Astrocyte of the cerebellum (primary cell): Measurements from ENCODE around the gene SLC25A47.

ENCODE experiments used
- DNase-seq: peaks from one replicate; pipeline ENCODE4 v3.0.0-alpha.2; 2011; ENCODE audit warnings: low read depth
- H3K4me3 ChIP-seq: 2 replicates; pipeline ENCODE4 v1.5.1; 2011; ENCODE audit warnings: mild to moderate bottlenecking, low read depth, low read length, moderate library complexity
- in situ Hi-C: cut with HindIII; loops from 2 replicates; pipeline ENCODE4 v1.10.0; 2017; ENCODE audit warnings: low sequenced_read_pairs
- TF ChIP-seq, protein P1 (sequence below): IDR thresholded peaks from 2 replicates; pipeline ENCODE4 v1.5.1; 2012; ENCODE audit warnings: low read length, low read depth, moderate library complexity, mild to moderate bottlenecking; ENCODE audit errors: missing control alignments

SLC25A47 gene

DNA sequence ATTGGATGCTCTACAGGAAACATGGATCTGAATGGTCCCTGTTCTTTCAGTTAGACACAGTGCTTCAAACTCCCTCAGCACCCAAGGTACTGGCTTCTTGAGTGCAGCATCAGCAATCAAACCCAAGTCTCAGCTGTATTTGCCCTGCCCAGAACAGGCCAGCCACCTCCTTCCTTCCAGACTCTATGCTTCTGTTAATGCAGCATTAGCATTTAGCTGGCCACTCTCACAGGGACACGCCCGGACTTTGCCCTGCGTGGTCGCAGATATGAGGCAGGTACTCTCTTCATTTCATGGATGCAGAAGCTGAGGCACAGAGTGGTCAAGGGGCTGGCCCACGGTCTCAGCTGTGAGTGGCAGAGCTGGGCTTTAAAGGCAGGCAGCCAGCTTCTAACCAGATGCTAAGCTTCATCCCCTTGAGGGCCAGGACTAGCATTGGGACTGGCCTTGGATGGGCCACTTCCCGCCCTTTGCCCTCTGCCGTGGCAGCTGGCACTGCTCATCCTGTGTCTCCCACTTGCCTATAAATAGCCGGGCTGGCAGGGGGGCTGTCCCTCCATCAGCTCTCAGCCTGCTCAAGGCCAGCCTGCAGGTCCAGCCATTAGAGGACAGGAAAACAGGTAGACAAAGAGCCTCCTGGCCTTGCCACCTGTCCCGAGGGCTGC lies 1.5 kb upstream of the SLC25A47 start:
- no peak for DNase-seq
- H3K4me3 ChIP-seq: no peak overlapping the region
- TF ChIP-seq, protein P1, sequence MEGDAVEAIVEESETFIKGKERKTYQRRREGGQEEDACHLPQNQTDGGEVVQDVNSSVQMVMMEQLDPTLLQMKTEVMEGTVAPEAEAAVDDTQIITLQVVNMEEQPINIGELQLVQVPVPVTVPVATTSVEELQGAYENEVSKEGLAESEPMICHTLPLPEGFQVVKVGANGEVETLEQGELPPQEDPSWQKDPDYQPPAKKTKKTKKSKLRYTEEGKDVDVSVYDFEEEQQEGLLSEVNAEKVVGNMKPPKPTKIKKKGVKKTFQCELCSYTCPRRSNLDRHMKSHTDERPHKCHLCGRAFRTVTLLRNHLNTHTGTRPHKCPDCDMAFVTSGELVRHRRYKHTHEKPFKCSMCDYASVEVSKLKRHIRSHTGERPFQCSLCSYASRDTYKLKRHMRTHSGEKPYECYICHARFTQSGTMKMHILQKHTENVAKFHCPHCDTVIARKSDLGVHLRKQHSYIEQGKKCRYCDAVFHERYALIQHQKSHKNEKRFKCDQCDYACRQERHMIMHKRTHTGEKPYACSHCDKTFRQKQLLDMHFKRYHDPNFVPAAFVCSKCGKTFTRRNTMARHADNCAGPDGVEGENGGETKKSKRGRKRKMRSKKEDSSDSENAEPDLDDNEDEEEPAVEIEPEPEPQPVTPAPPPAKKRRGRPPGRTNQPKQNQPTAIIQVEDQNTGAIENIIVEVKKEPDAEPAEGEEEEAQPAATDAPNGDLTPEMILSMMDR: no peak
- in situ Hi-C loops: no loop called here

DNA sequence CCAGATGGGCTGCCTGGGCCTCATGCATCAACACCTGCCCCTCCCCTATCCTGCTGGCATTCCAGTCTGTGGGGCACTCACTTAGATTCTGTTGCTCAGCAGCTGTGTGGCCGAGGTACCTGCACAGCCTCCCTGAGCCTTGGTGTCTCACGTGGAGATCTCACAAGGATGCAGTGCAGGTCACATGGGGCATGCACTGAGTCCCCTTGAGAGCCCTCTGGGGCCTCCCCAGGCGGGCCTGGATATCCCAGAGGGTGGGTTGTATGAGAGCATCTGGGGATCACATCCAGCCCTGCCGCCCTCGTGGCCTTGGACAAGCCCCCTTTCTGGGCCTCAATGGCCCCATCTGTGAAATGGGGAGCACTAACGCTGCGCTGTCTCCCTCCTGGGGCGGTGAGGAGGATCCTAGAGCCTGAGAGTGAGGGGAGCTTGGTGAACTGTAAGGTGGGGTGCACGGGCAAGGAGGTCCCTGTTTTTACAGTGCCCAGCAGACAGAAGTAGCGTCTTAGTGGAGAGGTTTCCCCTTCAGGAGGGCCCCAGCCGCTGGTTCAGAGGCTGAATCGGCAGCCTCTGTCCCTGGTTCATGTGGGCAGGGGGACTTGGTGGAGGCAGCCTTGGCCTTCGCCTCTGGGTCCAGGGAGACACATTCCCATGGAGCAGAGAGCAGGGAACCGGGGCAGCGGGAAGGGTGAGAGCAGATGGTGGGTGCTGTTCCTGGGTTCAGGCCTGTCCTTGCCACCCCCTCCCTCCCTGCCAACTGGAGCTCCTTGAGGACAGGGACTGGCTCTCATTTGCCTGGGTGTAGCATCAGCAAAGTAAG lies 791 bp upstream of the SLC25A47 start:
- H3K4me3 ChIP-seq: no peak overlapping the region
- TF ChIP-seq, protein P1: no peak
- no peak for DNase-seq
- in situ Hi-C loops: no loop called here

DNA sequence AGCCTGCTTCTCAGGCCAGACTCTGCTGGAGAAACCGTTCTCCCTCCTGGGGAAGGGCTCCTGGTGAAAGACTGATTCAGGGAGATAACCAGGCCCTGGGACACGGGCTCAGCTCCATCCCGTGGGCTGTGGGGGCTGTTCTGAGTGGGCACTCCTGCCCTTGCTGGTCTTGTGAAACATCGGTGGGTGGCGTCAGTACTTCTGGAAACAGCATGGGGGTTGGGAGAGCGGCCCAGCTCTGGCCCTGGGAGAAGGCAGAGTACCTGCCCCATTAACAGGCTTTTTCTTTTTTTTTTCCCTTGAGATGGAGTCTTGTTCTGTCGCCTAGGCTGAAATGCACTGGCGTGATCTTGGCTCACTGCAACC lies 786 bp downstream of the SLC25A47 start:
- no peak for DNase-seq
- in situ Hi-C loops: no loop called here
- TF ChIP-seq, protein P1: no peak
- no peak overlapping the region for H3K4me3 ChIP-seq

DNA sequence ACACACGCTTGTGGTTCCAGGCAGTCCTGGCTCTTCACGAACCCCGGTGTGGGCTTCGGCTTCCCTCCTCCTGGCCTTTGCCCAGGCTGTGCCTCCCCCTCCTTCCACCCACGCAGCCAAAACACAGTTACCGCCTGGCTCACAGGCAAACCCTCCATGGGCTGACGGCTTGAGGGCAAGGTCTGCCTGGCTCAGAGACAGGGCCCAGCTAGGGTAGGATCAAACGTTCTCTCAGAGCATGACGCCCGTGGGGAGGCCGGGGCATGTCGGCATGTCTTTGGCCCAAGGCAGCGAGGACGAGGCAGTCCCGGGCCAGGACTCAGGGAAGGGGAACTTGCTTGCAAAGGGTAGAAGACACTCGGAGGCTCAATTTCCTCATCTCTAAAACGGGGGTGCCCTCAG lies 2.1 kb downstream of the SLC25A47 start:
- in situ Hi-C loops: no loop called here
- H3K4me3 ChIP-seq: no peak overlapping the region
- no peak for DNase-seq
- TF ChIP-seq, protein P1: no peak

DNA sequence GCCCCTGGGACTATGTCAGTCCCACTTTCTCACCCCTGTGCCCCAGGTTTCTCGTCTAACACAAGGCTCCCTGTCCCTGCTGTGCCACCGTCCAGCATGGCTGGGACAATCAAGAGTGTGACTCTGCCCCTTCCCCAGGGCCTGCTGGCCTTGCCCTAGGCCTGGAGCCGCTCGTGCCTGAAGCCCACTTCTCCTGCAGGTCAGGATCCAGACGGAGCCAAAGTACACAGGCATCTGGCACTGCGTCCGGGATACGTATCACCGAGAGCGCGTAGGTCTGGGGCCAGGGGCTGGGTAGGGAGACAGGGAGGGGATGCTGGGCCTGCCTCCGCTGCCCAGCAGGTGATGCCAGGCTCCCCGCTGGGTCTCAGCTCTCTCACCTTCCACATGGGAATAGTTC lies 2.8 kb downstream of the SLC25A47 start:
- TF ChIP-seq, protein P1: no peak
- in situ Hi-C loops: no loop called here

DNA sequence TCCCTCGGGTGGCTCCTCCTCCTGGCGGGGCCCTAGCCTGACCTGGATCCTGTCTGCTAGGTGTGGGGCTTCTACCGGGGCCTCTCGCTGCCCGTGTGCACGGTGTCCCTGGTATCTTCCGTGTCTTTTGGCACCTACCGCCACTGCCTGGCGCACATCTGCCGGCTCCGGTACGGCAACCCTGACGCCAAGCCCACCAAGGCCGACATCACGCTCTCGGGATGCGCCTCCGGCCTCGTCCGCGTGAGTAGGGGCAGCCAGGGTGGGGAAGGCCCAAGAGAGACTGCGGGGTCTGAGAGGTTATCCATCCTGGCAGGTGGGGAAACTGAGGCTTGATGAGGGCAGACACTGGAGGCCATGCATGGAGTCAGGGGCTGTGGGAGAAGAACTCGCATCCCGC lies 4.0 kb downstream of the SLC25A47 start:
- H3K4me3 ChIP-seq: no peak overlapping the region
- no peak for DNase-seq
- in situ Hi-C loops: no loop called here
- TF ChIP-seq, protein P1: no peak

More for the DNA sequence above, 2.8 kb downstream of the SLC25A47 start:
- H3K4me3 ChIP-seq: no peak overlapping the region
- no peak for DNase-seq
